HEK293 (cell line): ENCODE results near the gene RPL36AL.

ENCODE experiments used
- MEIS1 ChIP-seq: sonication (generic); formaldehyde crosslinking; IDR thresholded peaks from 2 replicates; pipeline ENCODE4 v1.8.1; 2022; ENCODE audit warnings: missing genetic modification reagents, mild to moderate bottlenecking, borderline replicate concordance
- YY1 ChIP-seq: fragments of 450-650 bp; formaldehyde crosslinking; IDR thresholded peaks from 2 replicates; pipeline ENCODE4 v1.5.1; 2018; ENCODE audit warnings: missing biosample characterization, missing genetic modification characterization
- ZBTB7A ChIP-seq: fragments of 450-650 bp; formaldehyde crosslinking; IDR thresholded peaks from 2 replicates; pipeline ENCODE4 v1.5.1; 2016; ENCODE audit warnings: low read depth, missing biosample characterization, missing genetic modification characterization
- ZFP69B ChIP-seq: fragments of 450-650 bp; formaldehyde crosslinking; IDR thresholded peaks from 2 replicates; pipeline ENCODE4 v1.5.1; 2016; ENCODE audit warnings: missing biosample characterization, missing genetic modification characterization
- ZNF398 ChIP-seq: fragments of 450-650 bp; formaldehyde crosslinking; IDR thresholded peaks from 2 replicates; pipeline ENCODE4 v1.5.1; 2017; ENCODE audit warnings: missing biosample characterization, missing genetic modification characterization
- ZNF501 ChIP-seq: fragments of 450-650 bp; formaldehyde crosslinking; IDR thresholded peaks from 2 replicates; pipeline ENCODE4 v1.5.1; 2016; ENCODE audit warnings: missing biosample characterization, missing genetic modification characterization
- ZNF549 ChIP-seq: fragments of 450-650 bp; IDR thresholded peaks from 2 replicates; pipeline ENCODE4 v1.5.1; 2018; ENCODE audit warnings: missing biosample characterization, missing genetic modification characterization, mild to moderate bottlenecking, inconsistent platforms, moderate library complexity
- ZNF558 ChIP-seq: fragments of 450-650 bp; formaldehyde crosslinking; IDR thresholded peaks from 2 replicates; pipeline ENCODE4 v1.5.1; 2016; ENCODE audit warnings: missing biosample characterization, missing genetic modification characterization
- TF ChIP-seq, protein P1 (sequence below): fragments of 450-650 bp; formaldehyde crosslinking; IDR thresholded peaks from 2 replicates; pipeline ENCODE4 v1.5.1; 2016; ENCODE audit warnings: missing biosample characterization, missing genetic modification characterization
- TF ChIP-seq, protein P2 (sequence below): fragments of 450-650 bp; formaldehyde crosslinking; IDR thresholded peaks from 2 replicates; pipeline ENCODE4 v1.5.1; 2016; ENCODE audit warnings: missing biosample characterization, missing genetic modification characterization

DNA sequence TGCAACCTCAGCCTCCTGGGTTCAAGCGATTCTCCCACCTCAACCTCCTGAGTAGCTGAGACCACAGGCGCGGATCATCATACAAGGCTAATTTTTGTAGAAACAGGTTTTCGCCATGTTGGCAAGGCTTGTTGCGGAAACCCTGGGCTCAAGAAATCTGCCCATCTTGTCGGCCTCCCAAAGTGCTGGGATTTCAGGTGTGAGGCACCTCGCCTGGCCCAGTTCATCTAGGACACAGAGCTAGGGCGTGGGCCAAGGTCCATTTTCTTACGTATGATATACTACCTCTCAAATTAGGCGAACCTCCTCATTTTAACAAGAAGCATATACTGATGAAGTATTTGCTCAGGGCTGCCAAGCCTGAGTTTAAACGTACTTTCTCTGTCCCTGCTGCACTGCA, 36.4 kb downstream of the RPL36AL start:
- TF ChIP-seq ZNF501 (tag by site-specific recombination): no peak
- no peak for TF ChIP-seq ZFP69B (tag by site-specific recombination)
- no peak for TF ChIP-seq YY1 (tag by site-specific recombination)
- no peak for TF ChIP-seq ZNF558 (tag by site-specific recombination)
- TF ChIP-seq ZNF398: no peak
- TF ChIP-seq, protein P1, sequence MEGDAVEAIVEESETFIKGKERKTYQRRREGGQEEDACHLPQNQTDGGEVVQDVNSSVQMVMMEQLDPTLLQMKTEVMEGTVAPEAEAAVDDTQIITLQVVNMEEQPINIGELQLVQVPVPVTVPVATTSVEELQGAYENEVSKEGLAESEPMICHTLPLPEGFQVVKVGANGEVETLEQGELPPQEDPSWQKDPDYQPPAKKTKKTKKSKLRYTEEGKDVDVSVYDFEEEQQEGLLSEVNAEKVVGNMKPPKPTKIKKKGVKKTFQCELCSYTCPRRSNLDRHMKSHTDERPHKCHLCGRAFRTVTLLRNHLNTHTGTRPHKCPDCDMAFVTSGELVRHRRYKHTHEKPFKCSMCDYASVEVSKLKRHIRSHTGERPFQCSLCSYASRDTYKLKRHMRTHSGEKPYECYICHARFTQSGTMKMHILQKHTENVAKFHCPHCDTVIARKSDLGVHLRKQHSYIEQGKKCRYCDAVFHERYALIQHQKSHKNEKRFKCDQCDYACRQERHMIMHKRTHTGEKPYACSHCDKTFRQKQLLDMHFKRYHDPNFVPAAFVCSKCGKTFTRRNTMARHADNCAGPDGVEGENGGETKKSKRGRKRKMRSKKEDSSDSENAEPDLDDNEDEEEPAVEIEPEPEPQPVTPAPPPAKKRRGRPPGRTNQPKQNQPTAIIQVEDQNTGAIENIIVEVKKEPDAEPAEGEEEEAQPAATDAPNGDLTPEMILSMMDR: no peak
- no peak for TF ChIP-seq ZBTB7A (tag by site-specific recombination)
- TF ChIP-seq MEIS1: no peak
- TF ChIP-seq, protein P2, sequence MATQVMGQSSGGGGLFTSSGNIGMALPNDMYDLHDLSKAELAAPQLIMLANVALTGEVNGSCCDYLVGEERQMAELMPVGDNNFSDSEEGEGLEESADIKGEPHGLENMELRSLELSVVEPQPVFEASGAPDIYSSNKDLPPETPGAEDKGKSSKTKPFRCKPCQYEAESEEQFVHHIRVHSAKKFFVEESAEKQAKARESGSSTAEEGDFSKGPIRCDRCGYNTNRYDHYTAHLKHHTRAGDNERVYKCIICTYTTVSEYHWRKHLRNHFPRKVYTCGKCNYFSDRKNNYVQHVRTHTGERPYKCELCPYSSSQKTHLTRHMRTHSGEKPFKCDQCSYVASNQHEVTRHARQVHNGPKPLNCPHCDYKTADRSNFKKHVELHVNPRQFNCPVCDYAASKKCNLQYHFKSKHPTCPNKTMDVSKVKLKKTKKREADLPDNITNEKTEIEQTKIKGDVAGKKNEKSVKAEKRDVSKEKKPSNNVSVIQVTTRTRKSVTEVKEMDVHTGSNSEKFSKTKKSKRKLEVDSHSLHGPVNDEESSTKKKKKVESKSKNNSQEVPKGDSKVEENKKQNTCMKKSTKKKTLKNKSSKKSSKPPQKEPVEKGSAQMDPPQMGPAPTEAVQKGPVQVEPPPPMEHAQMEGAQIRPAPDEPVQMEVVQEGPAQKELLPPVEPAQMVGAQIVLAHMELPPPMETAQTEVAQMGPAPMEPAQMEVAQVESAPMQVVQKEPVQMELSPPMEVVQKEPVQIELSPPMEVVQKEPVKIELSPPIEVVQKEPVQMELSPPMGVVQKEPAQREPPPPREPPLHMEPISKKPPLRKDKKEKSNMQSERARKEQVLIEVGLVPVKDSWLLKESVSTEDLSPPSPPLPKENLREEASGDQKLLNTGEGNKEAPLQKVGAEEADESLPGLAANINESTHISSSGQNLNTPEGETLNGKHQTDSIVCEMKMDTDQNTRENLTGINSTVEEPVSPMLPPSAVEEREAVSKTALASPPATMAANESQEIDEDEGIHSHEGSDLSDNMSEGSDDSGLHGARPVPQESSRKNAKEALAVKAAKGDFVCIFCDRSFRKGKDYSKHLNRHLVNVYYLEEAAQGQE (tag by site-specific recombination): no peak
- TF ChIP-seq ZNF549 (tag by site-specific recombination): no peak
